Cardiac fibroblast (primary cell): ENCODE measurements around the gene CBFA2T3.

Experiments
- DNase-seq, 2 donors: peaks; one replicate each; pipeline versions ENCODE4 v3.0.0 to v3.0.0-alpha.2; 2010; ENCODE audit warnings: low read depth in 2 of 2
- H3K4me3 ChIP-seq, 2 donors: replicated peaks in 1 of 2; 1 replicate in 1 of 2; 2 replicates in 1 of 2; pipeline ENCODE4 v1.5.1; 2011; ENCODE audit warnings: low read depth in 2 of 2, low read length in 2 of 2, mild to moderate bottlenecking in 2 of 2, moderate library complexity in 1 of 2
- CTCF ChIP-seq: IDR thresholded peaks from one replicate; pipeline ENCODE4 v1.5.1; 2011; ENCODE audit warnings: low read depth, mild to moderate bottlenecking, low read length, inconsistent platforms

Gene CBFA2T3

GRCh38 chr16:88866151-88866920, 110.7 kb downstream of the CBFA2T3 start, which contains the start of gene PABPN1L:
Gene PABPN1L, minus strand, starts transcription at chr16:88866660. Its CDS starts 54 bp downstream, at chr16:88866606.
- no peak within 1 kb of the TSS for H3K4me3 ChIP-seq
- TF ChIP-seq CTCF, result no peak
- DNase-seq, result no peak

- H3K4me3 ChIP-seq, result no peak overlapping the region
- no peak for DNase-seq
- TF ChIP-seq CTCF, result no peak
These were observed 111.3 kb downstream of the CBFA2T3 start for GRCh38 chr16:88865742-88866141.

- DNase-seq, result no peak
- H3K4me3 ChIP-seq, result no peak overlapping the region
- TF ChIP-seq CTCF, result no peak
These were observed 111.7 kb downstream of the CBFA2T3 start for GRCh38 chr16:88865310-88865709.

- DNase-seq, result no peak
- no peak overlapping the region for H3K4me3 ChIP-seq
- TF ChIP-seq CTCF, result no peak
These were observed 112.5 kb downstream of the CBFA2T3 start for GRCh38 chr16:88864521-88864920.

GRCh38 chr16:88864099-88864498, 112.9 kb downstream of the CBFA2T3 start:
- no peak for TF ChIP-seq CTCF
- no peak for DNase-seq
- H3K4me3 ChIP-seq, result no peak overlapping the region

GRCh38 chr16:88863426-88863825, 113.6 kb downstream of the CBFA2T3 start:
- no peak for DNase-seq
- TF ChIP-seq CTCF, result no peak
- H3K4me3 ChIP-seq, result no peak overlapping the region
